Mesothelial cell of epicardium (in vitro differentiated cells): ENCODE measurements around the gene DGKB. TPM values are rescaled to one million over a fixed set of nuclear protein-coding genes. Genes with fewer than 3 reads are reported as not detected.

Source experiments
- DNase-seq, 2 experiments: peaks; one replicate each; pipeline ENCODE4 v3.0.0; 2021; ENCODE audit warnings: low spot score in 2 of 2; ENCODE audit not compliant: unreplicated experiment in 2 of 2
- H3K27ac Mint-ChIP-seq: 2 replicates; pipeline ENCODE4 v1.8.0; 2021; ENCODE audit warnings: mixed read lengths
- H3K27me3 Mint-ChIP-seq: 2 replicates; pipeline ENCODE4 v1.8.0; 2021; ENCODE audit warnings: low read depth, mixed read lengths
- H3K36me3 Mint-ChIP-seq: 2 replicates; pipeline ENCODE4 v1.8.0; 2021; ENCODE audit warnings: mixed read lengths
- H3K4me1 Mint-ChIP-seq: 2 replicates; pipeline ENCODE4 v1.8.0; 2021; ENCODE audit warnings: mixed read lengths
- H3K4me3 Mint-ChIP-seq: 2 replicates; pipeline ENCODE4 v1.8.0; 2021; ENCODE audit warnings: mild to moderate bottlenecking, moderate library complexity, mixed read lengths
- H3K9me3 Mint-ChIP-seq: 2 replicates; pipeline ENCODE4 v1.8.0; 2021; ENCODE audit warnings: mixed read lengths
- CTCF ChIP-seq: fragments of 200-600 bp; sonication (generic); IDR thresholded peaks from one replicate; pipeline ENCODE4 v1.5.0; 2021; ENCODE audit warnings: antibody characterized with exemption; ENCODE audit not compliant: unreplicated experiment
- total RNA-seq: library from RNA; stranded (reverse); gene quantifications from 3 replicates; pipeline ENCODE4 v1.2.1, GENCODE V29; 2021

Gene DGKB
- total RNA-seq, 1 donor from 2014 or later, result 3.9 TPM

GRCh38 chr7:14233076-14233867 lies 669.3 kb downstream of the DGKB start:
- Mint-ChIP-seq H3K4me1 (peaks cover 43% of the 10 kb centered on the region), H3K9me3 (no peaks in the 10 kb centered on the region), H3K36me3 (no peaks in the 10 kb centered on the region), H3K27me3 (no peaks in the 10 kb centered on the region), H3K27ac (peak overlapping the region; percentile 52), H3K4me3 (no peak overlapping the region)
- no peak for DNase-seq
- TF ChIP-seq CTCF, result no peak

GRCh38 chr7:14229047-14229446 lies 673.5 kb downstream of the DGKB start:
- Mint-ChIP-seq H3K27ac (no peak overlapping the region), H3K27me3 (no peaks in the 10 kb centered on the region)
- TF ChIP-seq CTCF, result no peak

GRCh38 chr7:14228341-14228740 lies 674.2 kb downstream of the DGKB start:
- TF ChIP-seq CTCF, result no peak
- Mint-ChIP-seq H3K9me3 (no peaks in the 10 kb centered on the region), H3K4me3 (no peak overlapping the region), H3K27me3 (no peaks in the 10 kb centered on the region), H3K27ac (no peak overlapping the region), H3K4me1 (peaks cover 6% of the 10 kb centered on the region), H3K36me3 (no peaks in the 10 kb centered on the region)
- DNase-seq, result no peak

More at GRCh38 chr7:14229047-14229446, 673.5 kb downstream of the DGKB start:
- Mint-ChIP-seq H3K9me3 (no peaks in the 10 kb centered on the region), H3K4me3 (no peak overlapping the region), H3K36me3 (no peaks in the 10 kb centered on the region), H3K4me1 (peaks cover 13% of the 10 kb centered on the region)
- DNase-seq, result no peak

- Mint-ChIP-seq H3K36me3 (no peaks in the 10 kb centered on the region), H3K27me3 (no peaks in the 10 kb centered on the region), H3K4me1 (no peaks in the 10 kb centered on the region), H3K4me3 (no peak overlapping the region), H3K9me3 (peaks cover 5% of the 10 kb centered on the region), H3K27ac (no peak overlapping the region)
- no peak for TF ChIP-seq CTCF
- DNase-seq, result no peak
Observed at GRCh38 chr7:14226126-14226525, 676.4 kb downstream of the DGKB start.

GRCh38 chr7:14219125-14219524 lies 683.4 kb downstream of the DGKB start:
- Mint-ChIP-seq H3K9me3 (peaks cover 8% of the 10 kb centered on the region), H3K4me1 (no peaks in the 10 kb centered on the region), H3K27ac (no peak overlapping the region), H3K36me3 (no peaks in the 10 kb centered on the region), H3K4me3 (no peak overlapping the region), H3K27me3 (no peaks in the 10 kb centered on the region)
- DNase-seq, result no peak
- TF ChIP-seq CTCF, result no peak
